ENCODE results near the gene FRMD4A.

Gene FRMD4A

GRCh38 chr10:13844651-13845050, 486.1 kb downstream of the FRMD4A start:
- peaks cover 7% of the 10 kb centered on the region for H3K4me1 ChIP-seq (ENCODE audit: control insufficient read depth, insufficient read depth, low read length, poor library complexity, severe bottlenecking)
- no peak overlapping the region for H3K4me3 ChIP-seq (ENCODE audit: insufficient read depth, low read depth, low read length, poor library complexity, severe bottlenecking)
- no peaks in the 10 kb centered on the region for H3K36me3 ChIP-seq (ENCODE audit: control insufficient read depth, insufficient read depth, low read length)
- no peak overlapping the region for H3K27ac ChIP-seq (ENCODE audit: insufficient read depth, low read length, poor library complexity, severe bottlenecking)
- H3K9me3 ChIP-seq (ENCODE audit: control insufficient read depth, low read length): no peaks in the 10 kb centered on the region
- no peaks in the 10 kb centered on the region for H3K27me3 ChIP-seq (replicated peaks; ENCODE audit: control insufficient read depth, insufficient read depth, low read length, poor library complexity, severe bottlenecking)
- DNase-seq: no peak

- Histone ChIP-seq H3K27me3 (replicated peaks; ENCODE audit: control insufficient read depth, insufficient read depth, low read length, poor library complexity, severe bottlenecking) (no peaks in the 10 kb centered on the region), H3K36me3 (ENCODE audit: control insufficient read depth, insufficient read depth, low read length) (no peaks in the 10 kb centered on the region), H3K4me3 (ENCODE audit: insufficient read depth, low read depth, low read length, poor library complexity, severe bottlenecking) (no peak overlapping the region), H3K9me3 (ENCODE audit: control insufficient read depth, low read length) (no peaks in the 10 kb centered on the region), H3K27ac (ENCODE audit: insufficient read depth, low read length, poor library complexity, severe bottlenecking) (no peak overlapping the region), H3K4me1 (ENCODE audit: control insufficient read depth, insufficient read depth, low read length, poor library complexity, severe bottlenecking) (peaks cover 1% of the 10 kb centered on the region)
- no peak for DNase-seq
Measured at GRCh38 chr10:13842117-13842516, 488.6 kb downstream of the FRMD4A start.

- no peak for DNase-seq
- no peaks in the 10 kb centered on the region for H3K4me1 ChIP-seq (ENCODE audit: control insufficient read depth, insufficient read depth, low read length, poor library complexity, severe bottlenecking)
- H3K36me3 ChIP-seq (ENCODE audit: control insufficient read depth, insufficient read depth, low read length): no peaks in the 10 kb centered on the region
- H3K9me3 ChIP-seq (ENCODE audit: control insufficient read depth, low read length): no peaks in the 10 kb centered on the region
- H3K27ac ChIP-seq (ENCODE audit: insufficient read depth, low read length, poor library complexity, severe bottlenecking): no peak overlapping the region
- no peaks in the 10 kb centered on the region for H3K27me3 ChIP-seq (replicated peaks; ENCODE audit: control insufficient read depth, insufficient read depth, low read length, poor library complexity, severe bottlenecking)
- no peak overlapping the region for H3K4me3 ChIP-seq (ENCODE audit: insufficient read depth, low read depth, low read length, poor library complexity, severe bottlenecking)
Measured at GRCh38 chr10:13840036-13840435, 490.7 kb downstream of the FRMD4A start.

- DNase-seq: no peak
- no peak overlapping the region for H3K27ac ChIP-seq (ENCODE audit: insufficient read depth, low read length, poor library complexity, severe bottlenecking)
- no peaks in the 10 kb centered on the region for H3K36me3 ChIP-seq (ENCODE audit: control insufficient read depth, insufficient read depth, low read length)
- H3K4me1 ChIP-seq (ENCODE audit: control insufficient read depth, insufficient read depth, low read length, poor library complexity, severe bottlenecking): no peaks in the 10 kb centered on the region
- no peaks in the 10 kb centered on the region for H3K9me3 ChIP-seq (ENCODE audit: control insufficient read depth, low read length)
- H3K27me3 ChIP-seq (replicated peaks; ENCODE audit: control insufficient read depth, insufficient read depth, low read length, poor library complexity, severe bottlenecking): no peaks in the 10 kb centered on the region
- H3K4me3 ChIP-seq (ENCODE audit: insufficient read depth, low read depth, low read length, poor library complexity, severe bottlenecking): no peak overlapping the region
Measured at GRCh38 chr10:13839430-13839990, 491.2 kb downstream of the FRMD4A start.

GRCh38 chr10:13839030-13839429, 491.7 kb downstream of the FRMD4A start:
- no peaks in the 10 kb centered on the region for H3K4me1 ChIP-seq (ENCODE audit: control insufficient read depth, insufficient read depth, low read length, poor library complexity, severe bottlenecking)
- H3K36me3 ChIP-seq (ENCODE audit: control insufficient read depth, insufficient read depth, low read length): no peaks in the 10 kb centered on the region
- no peak for DNase-seq
- no peak overlapping the region for H3K27ac ChIP-seq (ENCODE audit: insufficient read depth, low read length, poor library complexity, severe bottlenecking)
- H3K9me3 ChIP-seq (ENCODE audit: control insufficient read depth, low read length): no peaks in the 10 kb centered on the region
- no peaks in the 10 kb centered on the region for H3K27me3 ChIP-seq (replicated peaks; ENCODE audit: control insufficient read depth, insufficient read depth, low read length, poor library complexity, severe bottlenecking)
- no peak overlapping the region for H3K4me3 ChIP-seq (ENCODE audit: insufficient read depth, low read depth, low read length, poor library complexity, severe bottlenecking)

- Histone ChIP-seq H3K9me3 (ENCODE audit: control insufficient read depth, low read length) (no peaks in the 10 kb centered on the region), H3K36me3 (ENCODE audit: control insufficient read depth, insufficient read depth, low read length) (no peaks in the 10 kb centered on the region), H3K4me3 (ENCODE audit: insufficient read depth, low read depth, low read length, poor library complexity, severe bottlenecking) (no peak overlapping the region), H3K27ac (ENCODE audit: insufficient read depth, low read length, poor library complexity, severe bottlenecking) (no peak overlapping the region), H3K4me1 (ENCODE audit: control insufficient read depth, insufficient read depth, low read length, poor library complexity, severe bottlenecking) (no peaks in the 10 kb centered on the region), H3K27me3 (replicated peaks; ENCODE audit: control insufficient read depth, insufficient read depth, low read length, poor library complexity, severe bottlenecking) (no peaks in the 10 kb centered on the region)
- DNase-seq: no peak
Measured at GRCh38 chr10:13837966-13838365, 492.8 kb downstream of the FRMD4A start.

GRCh38 chr10:13834581-13835286, 496.0 kb downstream of the FRMD4A start:
- no peak overlapping the region for H3K4me3 ChIP-seq (ENCODE audit: insufficient read depth, low read depth, low read length, poor library complexity, severe bottlenecking)
- no peaks in the 10 kb centered on the region for H3K4me1 ChIP-seq (ENCODE audit: control insufficient read depth, insufficient read depth, low read length, poor library complexity, severe bottlenecking)
- no peak overlapping the region for H3K27ac ChIP-seq (ENCODE audit: insufficient read depth, low read length, poor library complexity, severe bottlenecking)
- H3K27me3 ChIP-seq (replicated peaks; ENCODE audit: control insufficient read depth, insufficient read depth, low read length, poor library complexity, severe bottlenecking): no peaks in the 10 kb centered on the region
- DNase-seq: no peak
- H3K36me3 ChIP-seq (ENCODE audit: control insufficient read depth, insufficient read depth, low read length): no peaks in the 10 kb centered on the region
- no peaks in the 10 kb centered on the region for H3K9me3 ChIP-seq (ENCODE audit: control insufficient read depth, low read length)

GRCh38 chr10:13831711-13832141, 499.0 kb downstream of the FRMD4A start:
- H3K27ac ChIP-seq (ENCODE audit: insufficient read depth, low read length, poor library complexity, severe bottlenecking): no peak overlapping the region
- H3K4me1 ChIP-seq (ENCODE audit: control insufficient read depth, insufficient read depth, low read length, poor library complexity, severe bottlenecking): no peaks in the 10 kb centered on the region
- H3K27me3 ChIP-seq (replicated peaks; ENCODE audit: control insufficient read depth, insufficient read depth, low read length, poor library complexity, severe bottlenecking): no peaks in the 10 kb centered on the region
- no peaks in the 10 kb centered on the region for H3K9me3 ChIP-seq (ENCODE audit: control insufficient read depth, low read length)
- DNase-seq: no peak
- no peaks in the 10 kb centered on the region for H3K36me3 ChIP-seq (ENCODE audit: control insufficient read depth, insufficient read depth, low read length)
- no peak overlapping the region for H3K4me3 ChIP-seq (ENCODE audit: insufficient read depth, low read depth, low read length, poor library complexity, severe bottlenecking)

GRCh38 chr10:13830385-13830784, 500.3 kb downstream of the FRMD4A start:
- H3K27ac ChIP-seq (ENCODE audit: insufficient read depth, low read length, poor library complexity, severe bottlenecking): no peak overlapping the region
- H3K4me3 ChIP-seq (ENCODE audit: insufficient read depth, low read depth, low read length, poor library complexity, severe bottlenecking): no peak overlapping the region
- no peaks in the 10 kb centered on the region for H3K4me1 ChIP-seq (ENCODE audit: control insufficient read depth, insufficient read depth, low read length, poor library complexity, severe bottlenecking)
- H3K27me3 ChIP-seq (replicated peaks; ENCODE audit: control insufficient read depth, insufficient read depth, low read length, poor library complexity, severe bottlenecking): no peaks in the 10 kb centered on the region
- DNase-seq: no peak
- no peaks in the 10 kb centered on the region for H3K9me3 ChIP-seq (ENCODE audit: control insufficient read depth, low read length)
- no peaks in the 10 kb centered on the region for H3K36me3 ChIP-seq (ENCODE audit: control insufficient read depth, insufficient read depth, low read length)

GRCh38 chr10:13829790-13830189, 500.9 kb downstream of the FRMD4A start:
- H3K27ac ChIP-seq (ENCODE audit: insufficient read depth, low read length, poor library complexity, severe bottlenecking): no peak overlapping the region
- H3K4me3 ChIP-seq (ENCODE audit: insufficient read depth, low read depth, low read length, poor library complexity, severe bottlenecking): no peak overlapping the region
- no peaks in the 10 kb centered on the region for H3K4me1 ChIP-seq (ENCODE audit: control insufficient read depth, insufficient read depth, low read length, poor library complexity, severe bottlenecking)
- H3K36me3 ChIP-seq (ENCODE audit: control insufficient read depth, insufficient read depth, low read length): no peaks in the 10 kb centered on the region
- H3K27me3 ChIP-seq (replicated peaks; ENCODE audit: control insufficient read depth, insufficient read depth, low read length, poor library complexity, severe bottlenecking): no peaks in the 10 kb centered on the region
- H3K9me3 ChIP-seq (ENCODE audit: control insufficient read depth, low read length): no peaks in the 10 kb centered on the region
- DNase-seq: no peak

Data from effector memory CD4-positive, alpha-beta T cell (primary cell).